DOHH2 (cell line): ENCODE measurements around the gene MYOZ3.

Source experiments
- H3F3A ChIP-seq: fragments of 200-600 bp; sonication (generic), shearing (Covaris generic); 2 replicates; pipeline ENCODE4 v1.6.0; 2016; ENCODE audit warnings: antibody characterized with exemption, mild to moderate bottlenecking; ENCODE audit not compliant: control insufficient read depth, insufficient read depth
- H3K27ac ChIP-seq: fragments of 200-600 bp; sonication (generic); 2 replicates; pipeline ENCODE4 v1.5.1; 2014; ENCODE audit warnings: low read depth, mild to moderate bottlenecking, low read length, moderate library complexity
- H3K27me3 ChIP-seq: fragments of 200-600 bp; sonication (generic); 2 replicates; pipeline ENCODE4 v1.6.1; 2014; ENCODE audit warnings: mild to moderate bottlenecking, low read length, mixed read lengths; ENCODE audit not compliant: control insufficient read depth
- H3K36me3 ChIP-seq: fragments of 200-600 bp; sonication (generic); 2 replicates; pipeline ENCODE4 v1.6.1; 2014; ENCODE audit warnings: mild to moderate bottlenecking, low read length, moderate library complexity, mixed read lengths; ENCODE audit not compliant: control insufficient read depth
- H3K4me1 ChIP-seq: fragments of 200-600 bp; sonication (generic); 2 replicates; pipeline ENCODE4 v1.6.1; 2014; ENCODE audit warnings: mild to moderate bottlenecking, low read length, mixed read lengths; ENCODE audit not compliant: control insufficient read depth
- H3K4me2 ChIP-seq: fragments of 200-600 bp; sonication (generic); 2 replicates; pipeline ENCODE4 v1.6.0; 2014; ENCODE audit warnings: mild to moderate bottlenecking, low read length, moderate library complexity
- H3K4me3 ChIP-seq: fragments of 200-600 bp; sonication (generic); 2 replicates; pipeline ENCODE4 v1.5.1; 2014; ENCODE audit warnings: mild to moderate bottlenecking, low read length, mixed read lengths
- H3K79me2 ChIP-seq: fragments of 200-600 bp; sonication (generic); 2 replicates; pipeline ENCODE4 v1.6.1; 2014; ENCODE audit warnings: mild to moderate bottlenecking, low read length, mixed read lengths; ENCODE audit not compliant: control insufficient read depth
- H3K9me2 ChIP-seq: fragments of 200-600 bp; sonication (generic); replicated peaks from 2 replicates; pipeline ENCODE4 v1.6.1; 2014; ENCODE audit warnings: mild to moderate bottlenecking, low read length, mixed read lengths; ENCODE audit not compliant: control insufficient read depth
- H3K9me3 ChIP-seq: fragments of 200-600 bp; sonication (generic); 2 replicates; pipeline ENCODE4 v1.6.1; 2014; ENCODE audit warnings: antibody characterized with exemption, low read length, mixed read lengths; ENCODE audit not compliant: control insufficient read depth, insufficient read depth
- H4K20me1 ChIP-seq: fragments of 200-600 bp; sonication (generic); 2 replicates; pipeline ENCODE4 v1.6.0; 2014; ENCODE audit warnings: low read depth, mild to moderate bottlenecking, antibody characterized with exemption, low read length, moderate library complexity; ENCODE audit not compliant: control insufficient read depth, insufficient read depth
- CTCF ChIP-seq: fragments of 200-600 bp; sonication (generic); IDR thresholded peaks from one replicate; pipeline ENCODE4 v1.5.1; 2014; ENCODE audit warnings: antibody characterized with exemption, mild to moderate bottlenecking, low read depth, low read length; ENCODE audit not compliant: poor library complexity, severe bottlenecking
- EZH2phosphoT487 ChIP-seq: fragments of 200-600 bp; sonication (generic); IDR thresholded peaks from 2 replicates; pipeline ENCODE4 v1.6.1; 2017; ENCODE audit warnings: borderline replicate concordance, mild to moderate bottlenecking, antibody characterized with exemption, low read length, moderate library complexity, mixed read lengths

The MYOZ3 gene

GRCh38 chr5:150648294-150649107 is 12.6 kb upstream of the MYOZ3 start:
- H3K4me3 ChIP-seq = no peak overlapping the region
- no peak overlapping the region for H3K27ac ChIP-seq
- H3K79me2 ChIP-seq = no peaks in the 10 kb centered on the region
- H3K4me1 ChIP-seq = no peaks in the 10 kb centered on the region
- H3F3A ChIP-seq = no peaks in the 10 kb centered on the region
- H3K27me3 ChIP-seq = peaks cover 19% of the 10 kb centered on the region
- no peaks in the 10 kb centered on the region for H4K20me1 ChIP-seq
- no peaks in the 10 kb centered on the region for H3K9me3 ChIP-seq
- no peaks in the 10 kb centered on the region for H3K9me2 ChIP-seq
- H3K4me2 ChIP-seq = no peak overlapping the region
- no peaks in the 10 kb centered on the region for H3K36me3 ChIP-seq
- TF ChIP-seq EZH2phosphoT487 (no peak), CTCF (no peak)

- Histone ChIP-seq H3K27ac (no peak overlapping the region), H3K4me1 (no peaks in the 10 kb centered on the region), H4K20me1 (no peaks in the 10 kb centered on the region), H3K27me3 (peaks cover 22% of the 10 kb centered on the region), H3K4me2 (no peak overlapping the region), H3K9me2 (no peaks in the 10 kb centered on the region), H3F3A (no peaks in the 10 kb centered on the region), H3K9me3 (no peaks in the 10 kb centered on the region), H3K36me3 (no peaks in the 10 kb centered on the region), H3K4me3 (no peak overlapping the region), H3K79me2 (no peaks in the 10 kb centered on the region)
- no peak for TF ChIP-seq EZH2phosphoT487
- no peak for TF ChIP-seq CTCF
Observed at GRCh38 chr5:150649108-150650020, 11.7 kb upstream of the MYOZ3 start.

- Histone ChIP-seq H3K9me3 (no peaks in the 10 kb centered on the region), H3K4me3 (no peak overlapping the region), H3K4me2 (no peak overlapping the region), H3K4me1 (no peaks in the 10 kb centered on the region), H3K36me3 (no peaks in the 10 kb centered on the region), H3K27ac (no peak overlapping the region), H3K79me2 (no peaks in the 10 kb centered on the region), H3K27me3 (peaks cover 13% of the 10 kb centered on the region), H3F3A (no peaks in the 10 kb centered on the region), H3K9me2 (no peaks in the 10 kb centered on the region), H4K20me1 (no peaks in the 10 kb centered on the region)
- TF ChIP-seq EZH2phosphoT487 (no peak), CTCF (no peak)
Observed at GRCh38 chr5:150650021-150651006, 10.7 kb upstream of the MYOZ3 start.
